ENCODE results near the gene CDH8.

Gene CDH8

GRCh38 chr16:61877436-61877835 lies 158.8 kb downstream of the CDH8 start:
- DNase-seq: no peak
- Mint-ChIP-seq H3K27ac (no peak overlapping the region), H3K27me3 (no peaks in the 10 kb centered on the region), H3K9me3 (peaks cover 13 to 21% of the 10 kb centered on the region in 2 donors), H3K4me1 (no peaks in the 10 kb centered on the region), H3K4me3 (no peak overlapping the region)
- no peak for ATAC-seq

- no peak overlapping the region for H3K4me3 Mint-ChIP-seq
- no peak for ATAC-seq
- H3K4me1 Mint-ChIP-seq: no peaks in the 10 kb centered on the region
- H3K9me3 Mint-ChIP-seq: peaks cover 7 to 27% of the 10 kb centered on the region in 2 donors
- DNase-seq: no peak
- H3K27ac Mint-ChIP-seq: no peak overlapping the region
- H3K27me3 Mint-ChIP-seq: no peaks in the 10 kb centered on the region
Measured at GRCh38 chr16:61872778-61873119, 163.5 kb downstream of the CDH8 start.

DNA sequence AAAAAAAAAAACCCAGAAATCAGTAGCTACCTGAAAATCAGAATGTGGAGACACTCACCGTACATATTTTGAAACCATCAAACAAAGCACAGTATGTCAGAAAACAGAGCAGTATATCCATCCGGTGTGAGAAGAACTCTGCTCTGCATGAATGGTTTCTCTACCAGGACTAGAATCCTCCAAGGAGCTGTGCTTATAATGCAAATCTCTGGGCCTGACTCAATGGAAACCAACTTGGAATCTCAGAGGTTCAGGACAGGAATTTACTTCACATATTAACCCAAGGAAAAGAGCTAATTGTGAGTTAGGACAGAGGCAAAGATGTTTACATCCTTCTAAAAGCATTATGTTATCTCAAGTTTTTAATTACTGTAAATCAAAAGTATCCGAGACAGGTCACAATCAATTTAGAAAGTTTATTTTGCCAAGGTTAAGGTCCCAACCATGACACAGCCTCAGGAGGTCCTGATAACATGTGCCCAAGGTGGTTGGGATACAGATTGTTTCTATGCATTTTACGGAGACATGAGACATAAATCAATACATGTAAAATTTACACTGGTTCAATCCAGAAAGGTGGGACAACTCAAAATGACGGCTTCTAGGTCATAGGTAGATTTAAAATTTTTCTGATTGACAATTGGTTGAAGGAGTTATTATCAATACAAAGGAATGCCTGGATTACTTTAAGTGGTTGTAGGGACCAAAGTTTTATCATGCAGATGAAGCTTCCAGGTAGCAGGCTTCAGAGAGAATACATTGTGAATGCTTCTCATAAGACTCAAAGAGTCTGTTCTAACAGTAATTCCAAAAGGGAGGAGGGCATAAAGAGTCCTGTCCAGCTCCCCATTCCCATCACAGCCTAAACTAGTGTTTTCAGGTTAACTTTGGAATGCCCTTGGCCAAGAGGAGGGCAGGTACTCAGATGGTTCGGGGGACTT lies 164.1 kb downstream of the CDH8 start:
- Mint-ChIP-seq H3K27ac (no peak overlapping the region), H3K4me1 (no peaks in the 10 kb centered on the region), H3K9me3 (peaks cover 7 to 21% of the 10 kb centered on the region in 2 donors), H3K4me3 (no peak overlapping the region), H3K27me3 (no peaks in the 10 kb centered on the region)
- ATAC-seq (no peak), DNase-seq (no peak)

GRCh38 chr16:61862221-61863155 lies 173.8 kb downstream of the CDH8 start:
- Mint-ChIP-seq H3K9me3 (peaks cover 6 to 25% of the 10 kb centered on the region in 2 donors), H3K4me1 (no peaks in the 10 kb centered on the region), H3K27me3 (no peaks in the 10 kb centered on the region), H3K4me3 (no peak overlapping the region), H3K27ac (no peak overlapping the region)
- no peak for ATAC-seq
- no peak for DNase-seq

DNA sequence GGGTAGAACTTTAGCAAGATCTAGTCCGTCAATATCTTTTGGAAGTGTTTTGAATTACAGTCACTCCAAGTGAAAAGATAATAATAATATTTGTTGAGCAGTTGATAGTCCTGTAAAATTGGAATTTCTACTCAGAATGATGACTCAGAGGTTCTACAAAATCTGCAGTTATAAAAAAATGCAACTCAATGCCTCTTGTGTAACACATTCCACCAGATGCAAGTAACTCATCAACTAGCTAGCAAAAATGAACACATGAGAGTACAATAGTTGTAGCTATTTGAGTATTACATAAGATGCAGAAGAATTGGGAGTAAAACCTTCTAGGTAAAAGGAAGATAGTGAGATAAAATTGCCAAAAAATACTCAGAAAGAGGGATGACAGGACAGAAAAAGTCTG lies 177.2 kb downstream of the CDH8 start:
- DNase-seq (no peak), ATAC-seq (no peak)
- Mint-ChIP-seq H3K4me3 (no peak overlapping the region), H3K4me1 (no peaks in the 10 kb centered on the region), H3K27ac (no peak overlapping the region), H3K27me3 (no peaks in the 10 kb centered on the region), H3K9me3 (peaks cover 6 to 18% of the 10 kb centered on the region in 2 donors)

- no peak overlapping the region for H3K4me3 Mint-ChIP-seq
- H3K27me3 Mint-ChIP-seq: no peaks in the 10 kb centered on the region
- no peak overlapping the region for H3K27ac Mint-ChIP-seq
- no peak for ATAC-seq
- DNase-seq: no peak
- peaks cover 5 to 11% of the 10 kb centered on the region in 2 donors for H3K9me3 Mint-ChIP-seq
- H3K4me1 Mint-ChIP-seq: no peaks in the 10 kb centered on the region
Measured at GRCh38 chr16:61842666-61843065, 193.6 kb downstream of the CDH8 start.

- no peaks in the 10 kb centered on the region for H3K4me1 Mint-ChIP-seq
- peaks cover 14 to 23% of the 10 kb centered on the region in 2 donors for H3K9me3 Mint-ChIP-seq
- ATAC-seq (no peak), DNase-seq (no peak)
- no peaks in the 10 kb centered on the region for H3K27me3 Mint-ChIP-seq
- no peak overlapping the region for H3K4me3 Mint-ChIP-seq
- H3K27ac Mint-ChIP-seq: peak overlapping the region in 1 of 2 donors; percentile 13
Measured at GRCh38 chr16:61836804-61837393, 199.3 kb downstream of the CDH8 start.

DNA sequence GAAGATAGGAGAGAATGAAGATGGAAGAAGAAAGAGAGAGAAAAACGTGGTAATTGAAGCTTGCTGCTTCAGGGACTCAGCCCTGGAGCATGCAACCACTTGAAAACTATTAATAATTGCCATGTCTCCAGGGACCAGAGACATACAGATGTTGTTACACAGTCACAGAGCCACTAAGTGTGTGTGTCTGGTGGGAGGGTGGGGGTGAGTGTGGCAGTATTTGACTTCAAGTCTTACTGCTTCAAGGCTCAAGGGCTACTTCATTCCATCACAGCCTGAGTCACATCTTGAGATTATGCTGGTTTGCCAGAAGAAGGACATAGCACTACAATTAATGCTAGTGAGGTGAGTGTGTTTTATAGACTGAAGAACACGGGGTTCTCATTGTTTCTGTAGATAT lies 202.2 kb downstream of the CDH8 start:
- H3K9me3 Mint-ChIP-seq: peaks cover 14 to 16% of the 10 kb centered on the region in 2 donors
- no peaks in the 10 kb centered on the region for H3K27me3 Mint-ChIP-seq
- no peak overlapping the region for H3K27ac Mint-ChIP-seq
- H3K4me3 Mint-ChIP-seq: no peak overlapping the region
- no peak for DNase-seq
- no peak for ATAC-seq
- H3K4me1 Mint-ChIP-seq: no peaks in the 10 kb centered on the region

DNA sequence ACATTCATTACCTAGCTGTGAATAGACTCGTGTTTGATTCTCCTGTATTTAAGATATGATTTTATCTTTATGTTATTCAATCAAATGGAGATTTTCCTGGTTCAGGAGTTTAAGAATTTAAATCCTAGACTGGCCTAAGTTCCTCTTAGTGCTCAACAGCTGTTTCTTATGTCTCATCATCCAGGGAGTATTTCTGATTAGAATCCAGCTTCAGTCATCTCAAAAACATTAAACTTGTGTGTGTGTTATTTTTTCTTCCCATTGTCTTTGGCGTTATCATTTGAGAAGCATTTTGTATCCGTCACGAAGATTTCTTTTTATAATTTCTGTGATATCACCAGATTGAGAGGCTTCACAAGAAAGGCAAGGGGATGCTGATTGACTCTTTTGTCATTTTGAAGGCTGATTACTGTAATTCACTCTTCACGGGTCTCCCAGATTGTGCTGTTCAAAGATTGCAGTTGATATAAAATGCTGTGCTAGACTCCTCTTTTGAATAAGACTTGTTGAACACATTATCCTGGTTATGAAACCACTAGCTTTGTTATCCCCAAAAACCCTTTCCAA lies 204.8 kb downstream of the CDH8 start:
- H3K9me3 Mint-ChIP-seq: peaks cover 13 to 15% of the 10 kb centered on the region in 2 donors
- no peak for ATAC-seq
- DNase-seq: no peak
- H3K27me3 Mint-ChIP-seq: no peaks in the 10 kb centered on the region
- H3K27ac Mint-ChIP-seq: no peak overlapping the region
- H3K4me3 Mint-ChIP-seq: no peak overlapping the region
- H3K4me1 Mint-ChIP-seq: no peaks in the 10 kb centered on the region

- Mint-ChIP-seq H3K27me3 (no peaks in the 10 kb centered on the region), H3K4me1 (no peaks in the 10 kb centered on the region), H3K9me3 (peaks cover 5 to 15% of the 10 kb centered on the region in 2 donors), H3K4me3 (no peak overlapping the region), H3K27ac (no peak overlapping the region)
- ATAC-seq: no peak
- DNase-seq: no peak
Measured at GRCh38 chr16:61829631-61830030, 206.6 kb downstream of the CDH8 start.

DNA sequence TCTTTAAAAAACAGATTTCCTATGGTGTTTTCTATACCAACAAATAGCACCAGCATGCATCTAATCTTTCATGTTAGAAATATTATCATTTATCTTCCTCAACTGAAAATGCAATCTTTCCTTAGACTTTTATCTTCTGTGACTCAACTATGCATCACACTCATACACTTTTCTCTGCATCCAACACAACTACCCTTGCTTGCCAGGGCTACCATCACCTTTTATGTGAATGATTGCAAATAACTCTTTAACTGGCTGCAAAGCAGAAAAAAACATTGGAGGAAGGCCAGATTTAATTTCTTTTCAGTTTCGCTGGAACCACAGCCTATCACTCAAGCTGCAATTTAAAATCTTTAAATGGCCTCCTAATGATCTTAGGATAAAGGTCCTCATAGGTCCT lies 212.9 kb downstream of the CDH8 start:
- peaks cover 8 to 18% of the 10 kb centered on the region in 2 donors for H3K9me3 Mint-ChIP-seq
- DNase-seq (no peak), ATAC-seq (no peak)
- no peaks in the 10 kb centered on the region for H3K4me1 Mint-ChIP-seq
- H3K27ac Mint-ChIP-seq: no peak overlapping the region
- H3K27me3 Mint-ChIP-seq: no peaks in the 10 kb centered on the region
- no peak overlapping the region for H3K4me3 Mint-ChIP-seq

DNA sequence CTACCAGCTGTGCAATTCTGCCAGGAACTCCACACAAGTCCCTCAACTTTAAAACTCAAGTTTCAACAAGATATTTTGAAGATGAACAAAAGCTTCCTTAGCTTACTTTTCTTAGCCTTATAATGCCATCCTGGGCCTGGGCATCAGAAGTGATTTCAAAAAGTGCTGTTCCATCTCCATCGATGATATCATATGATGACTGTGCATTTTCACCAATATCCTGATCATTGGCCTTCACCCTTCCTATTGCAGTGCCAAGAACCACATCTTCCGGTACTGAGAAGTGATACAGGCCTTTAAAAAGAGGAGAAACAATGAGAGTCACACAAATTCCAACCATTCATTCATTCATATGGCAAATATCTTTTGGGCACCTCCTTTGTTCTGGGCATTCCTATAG lies 215.4 kb downstream of the CDH8 start:
- Mint-ChIP-seq H3K27me3 (no peaks in the 10 kb centered on the region), H3K27ac (no peak overlapping the region), H3K9me3 (peaks cover 7 to 18% of the 10 kb centered on the region in 2 donors), H3K4me1 (no peaks in the 10 kb centered on the region), H3K4me3 (no peak overlapping the region)
- DNase-seq: no peak
- ATAC-seq: no peak

- DNase-seq: no peak
- peaks cover 7 to 18% of the 10 kb centered on the region in 2 donors for H3K9me3 Mint-ChIP-seq
- no peak overlapping the region for H3K4me3 Mint-ChIP-seq
- no peaks in the 10 kb centered on the region for H3K27me3 Mint-ChIP-seq
- no peaks in the 10 kb centered on the region for H3K4me1 Mint-ChIP-seq
- no peak for ATAC-seq
- no peak overlapping the region for H3K27ac Mint-ChIP-seq
Measured at GRCh38 chr16:61820398-61820797, 215.8 kb downstream of the CDH8 start.

- peaks cover 7 to 18% of the 10 kb centered on the region in 2 donors for H3K9me3 Mint-ChIP-seq
- no peaks in the 10 kb centered on the region for H3K4me1 Mint-ChIP-seq
- DNase-seq: no peak
- ATAC-seq: no peak
- no peaks in the 10 kb centered on the region for H3K27me3 Mint-ChIP-seq
- no peak overlapping the region for H3K27ac Mint-ChIP-seq
- no peak overlapping the region for H3K4me3 Mint-ChIP-seq
Measured at GRCh38 chr16:61818850-61819249, 217.4 kb downstream of the CDH8 start.

DNA sequence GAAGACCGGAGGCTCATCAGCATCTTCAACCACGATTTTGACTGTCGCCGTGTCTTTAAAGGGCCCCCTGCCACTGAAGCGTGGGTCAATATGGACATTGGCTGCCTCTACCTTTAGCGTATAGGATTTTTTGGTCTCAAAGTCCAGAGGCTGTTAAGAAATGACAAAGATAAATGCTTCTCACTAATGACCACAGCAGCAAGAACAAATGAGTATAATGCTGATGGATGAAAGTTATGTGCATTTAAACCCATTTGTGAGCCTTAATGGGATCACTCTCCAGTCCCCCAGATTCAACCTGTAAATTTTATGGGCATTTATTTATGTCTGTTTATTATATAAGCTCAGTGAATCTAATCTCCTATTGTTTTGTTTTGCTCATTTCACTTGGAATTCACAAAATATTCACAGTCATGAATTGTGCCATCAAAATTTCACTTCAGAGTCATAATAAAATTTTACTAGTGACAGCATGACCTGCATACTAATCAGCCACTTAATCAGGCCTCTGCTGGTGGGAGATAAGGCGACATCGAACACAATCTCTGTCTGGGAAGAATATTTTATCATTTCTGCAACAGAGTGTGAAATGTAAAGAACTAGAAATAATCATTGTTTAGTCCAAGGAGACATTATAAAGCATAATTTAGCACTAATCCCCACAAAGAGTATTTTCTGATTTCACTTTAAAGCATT lies 218.5 kb downstream of the CDH8 start:
- no peaks in the 10 kb centered on the region for H3K4me1 Mint-ChIP-seq
- DNase-seq (no peak), ATAC-seq (no peak)
- peaks cover 7 to 9% of the 10 kb centered on the region in 2 donors for H3K9me3 Mint-ChIP-seq
- no peaks in the 10 kb centered on the region for H3K27me3 Mint-ChIP-seq
- H3K27ac Mint-ChIP-seq: no peak overlapping the region
- no peak overlapping the region for H3K4me3 Mint-ChIP-seq
